SH-SY5Y (cell line): ENCODE results near the gene ESPL1.

Experiments used
- GATA2 ChIP-seq: IDR thresholded peaks from 2 replicates; pipeline ENCODE4 v1.6.1; 2011; ENCODE audit warnings: mild to moderate bottlenecking, low read depth, low read length
- GATA3 ChIP-seq: IDR thresholded peaks from 2 replicates; pipeline ENCODE4 v1.6.1; 2011; ENCODE audit warnings: low read depth, mild to moderate bottlenecking, low read length, moderate library complexity

- TF ChIP-seq GATA3: no peak
- no peak for TF ChIP-seq GATA2
These were observed 31.5 kb upstream of the ESPL1 start for GRCh38 chr12:53236443-53237111.
